Epithelial cell of proximal tubule (primary cell): Measurements from ENCODE around the gene DHRSX. TPM values are rescaled to one million over a fixed set of nuclear protein-coding genes. Genes with fewer than 3 reads are reported as not detected.
"Not testable (repeated sequence)": the region's sequence is repeated elsewhere in the genome, so short reads cannot be mapped to it uniquely, and the experiment has no call there.

Experiments used
- DNase-seq: peaks from one replicate; pipeline ENCODE4 v3.0.0-alpha.2; 2011; ENCODE audit warnings: low read depth
- H3K4me3 ChIP-seq: 2 replicates; pipeline ENCODE4 v1.5.1; 2011; ENCODE audit warnings: low read depth, mild to moderate bottlenecking, low read length
- CTCF ChIP-seq: conservative IDR thresholded peaks from 2 replicates; pipeline ENCODE4 v1.5.1; 2012; ENCODE audit warnings: low read depth, mild to moderate bottlenecking, low read length
- total RNA-seq: library from RNA; depleted of rRNA; stranded (reverse); fragments of >200 nt; gene quantifications from 2 replicates; pipeline ENCODE4 v1.2.3, GENCODE V29; 2015

DHRSX gene
- total RNA-seq, 1 donor from 2014 or later: 22.8 TPM

- DNase-seq: no peak
- H3K4me3 ChIP-seq: no peak overlapping the region
- no peak for TF ChIP-seq CTCF
These were observed 31.5 kb downstream of the DHRSX start for GRCh38 chrX:2469196-2469685.

- no peak overlapping the region for H3K4me3 ChIP-seq
- DNase-seq: no peak
- no peak for TF ChIP-seq CTCF
These were observed 32.2 kb downstream of the DHRSX start for GRCh38 chrX:2468261-2469195.

GRCh38 chrX:2466876-2467656 is 33.7 kb downstream of the DHRSX start:
- no peak overlapping the region for H3K4me3 ChIP-seq
- no peak for TF ChIP-seq CTCF
- no peak for DNase-seq

- H3K4me3 ChIP-seq: no peak overlapping the region
- no peak for TF ChIP-seq CTCF
- no peak for DNase-seq
These were observed 36.1 kb downstream of the DHRSX start for GRCh38 chrX:2464677-2465166.

GRCh38 chrX:2463973-2464676 is 36.7 kb downstream of the DHRSX start:
- no peak overlapping the region for H3K4me3 ChIP-seq
- no peak for DNase-seq
- TF ChIP-seq CTCF: no peak

GRCh38 chrX:2463481-2463880 is 37.3 kb downstream of the DHRSX start:
- DNase-seq, H3K4me3 ChIP-seq: not testable (repeated sequence)

GRCh38 chrX:2462780-2463179 is 38.0 kb downstream of the DHRSX start:
- no peak for TF ChIP-seq CTCF
- H3K4me3 ChIP-seq: no peak overlapping the region
- DNase-seq: no peak
